HuH-7.5 (cell line): ENCODE results near the gene AKTIP.

Experiments
- DNase-seq: peaks from one replicate; pipeline ENCODE4 v3.0.0; 2011; ENCODE audit warnings: low spot score

Gene AKTIP

DNA sequence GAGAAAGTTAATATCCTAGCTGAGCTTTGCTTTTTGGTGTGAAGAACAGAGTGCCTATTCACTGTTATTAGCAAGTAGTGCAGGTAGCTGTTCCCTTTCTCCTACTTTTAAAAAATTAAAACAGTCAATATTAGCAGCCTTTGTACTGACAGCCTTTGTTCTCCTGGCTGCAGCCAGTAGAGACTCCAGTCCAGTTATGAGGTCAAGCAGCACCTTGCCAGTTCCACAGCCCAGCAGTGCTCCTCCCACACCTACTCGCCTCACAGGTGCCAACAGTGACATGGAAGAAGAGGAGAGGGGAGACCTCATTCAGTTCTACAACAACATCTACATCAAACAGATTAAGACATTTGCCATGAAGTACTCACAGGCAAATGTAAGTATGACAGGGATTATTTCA is 22.6 kb downstream of the AKTIP start:
- no peak for DNase-seq

DNA sequence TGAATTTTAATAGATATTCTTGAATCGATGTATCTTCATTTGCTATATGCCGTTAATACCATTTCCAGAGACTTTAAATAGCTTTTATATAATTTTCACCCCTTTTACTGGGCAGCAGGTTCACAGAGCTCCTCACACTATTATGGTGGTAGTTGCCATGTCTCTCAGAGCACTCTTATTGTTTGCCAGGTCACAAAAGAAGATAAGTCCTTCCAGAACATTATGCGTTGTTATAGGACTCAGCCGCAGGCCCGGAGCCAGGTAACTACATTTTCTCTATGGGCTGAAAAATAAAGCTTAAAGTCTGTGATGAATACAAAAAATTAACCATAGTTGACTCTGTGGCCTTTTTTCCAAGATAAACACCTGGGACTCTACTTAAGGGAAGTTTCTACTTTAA is 24.0 kb downstream of the AKTIP start:
- DNase-seq = no peak

DNA sequence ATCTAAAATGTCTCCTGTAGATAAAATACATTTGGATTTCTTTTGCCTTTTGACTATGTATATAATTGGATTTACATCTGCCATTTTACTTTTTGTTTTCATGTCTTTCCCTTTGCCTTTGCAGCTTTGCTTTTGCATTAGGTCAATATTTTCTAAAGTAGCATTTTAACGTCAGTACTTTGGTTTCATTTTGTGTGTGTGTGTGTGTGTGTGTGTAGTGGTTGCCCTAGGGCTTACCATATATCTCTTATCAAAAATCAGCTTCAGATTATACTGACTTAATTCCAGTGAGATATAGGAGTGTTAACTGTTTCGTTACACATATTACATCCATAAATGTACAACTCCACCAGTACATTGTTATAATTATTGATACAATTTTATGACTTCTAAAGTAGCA is 26.1 kb downstream of the AKTIP start:
- no peak for DNase-seq

DNA sequence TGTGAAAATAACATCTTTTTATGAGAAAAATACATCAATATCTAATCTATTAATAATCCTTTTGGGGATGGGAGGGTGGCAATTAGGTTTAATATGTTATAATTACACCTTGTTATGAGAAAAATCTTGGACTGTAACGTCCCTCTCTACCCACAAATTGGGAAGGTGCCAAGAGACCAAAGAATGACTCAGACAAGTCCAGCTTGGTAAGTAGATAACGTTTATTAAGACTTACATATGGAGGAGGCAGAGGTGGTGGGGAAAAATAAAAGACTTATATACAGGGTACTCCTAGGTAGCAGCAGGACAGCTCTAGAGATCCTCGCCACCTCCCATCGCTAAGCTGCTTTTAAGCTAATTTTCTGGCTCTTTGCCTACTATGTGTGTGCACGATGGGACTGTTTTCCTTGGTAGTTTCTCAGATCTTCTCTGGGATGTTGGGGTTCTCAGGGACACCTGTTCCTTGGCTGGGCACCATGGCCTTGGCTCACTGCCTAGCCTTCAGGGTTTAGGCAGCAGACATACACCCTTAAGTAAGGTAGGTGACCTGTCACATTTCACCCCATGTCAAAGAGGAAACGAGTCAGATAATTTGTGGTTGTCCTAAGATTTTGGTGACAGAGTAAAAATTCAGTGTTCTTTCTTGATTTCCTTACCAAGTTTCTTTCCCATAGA is 37.3 kb downstream of the AKTIP start:
- DNase-seq = no peak

DNA sequence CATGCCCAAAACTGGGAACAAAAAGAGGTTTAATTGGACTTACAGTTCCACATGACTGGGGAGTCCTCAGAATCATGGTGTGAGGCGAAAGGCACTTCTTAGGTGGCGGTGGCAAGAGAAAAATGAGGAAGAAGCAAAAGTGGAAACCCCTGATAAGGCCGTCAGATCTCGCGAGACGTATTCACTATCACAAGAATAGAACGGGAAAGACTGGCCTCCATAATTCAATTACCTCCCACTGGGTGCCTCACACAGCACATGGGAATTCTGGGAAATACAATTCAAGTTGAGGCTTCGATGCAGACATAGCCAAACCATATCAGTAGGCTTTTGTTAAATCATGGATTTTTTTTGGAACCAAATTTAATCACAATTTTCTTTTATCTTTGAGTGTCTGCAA is 44.4 kb downstream of the AKTIP start:
- DNase-seq = no peak

DNA sequence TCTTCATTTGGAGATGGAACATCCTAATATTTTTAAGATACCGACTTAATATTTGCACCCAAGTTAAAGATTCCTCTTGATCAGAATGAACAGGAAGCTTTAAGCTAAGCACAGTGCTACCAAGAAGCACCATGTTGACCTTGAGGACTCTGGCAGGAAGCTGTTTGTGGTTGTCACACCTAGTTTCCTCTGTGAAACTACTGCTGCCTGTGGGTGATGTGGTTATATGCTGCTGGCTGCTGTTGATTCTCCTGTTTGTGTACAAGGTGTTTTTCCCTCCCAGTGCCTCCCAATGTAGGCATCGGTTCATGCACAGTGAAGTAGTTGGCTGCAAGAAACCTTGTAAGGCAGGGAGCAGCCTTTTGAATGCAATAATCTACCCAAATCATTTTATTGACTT is 45.3 kb downstream of the AKTIP start:
- no peak for DNase-seq

DNA sequence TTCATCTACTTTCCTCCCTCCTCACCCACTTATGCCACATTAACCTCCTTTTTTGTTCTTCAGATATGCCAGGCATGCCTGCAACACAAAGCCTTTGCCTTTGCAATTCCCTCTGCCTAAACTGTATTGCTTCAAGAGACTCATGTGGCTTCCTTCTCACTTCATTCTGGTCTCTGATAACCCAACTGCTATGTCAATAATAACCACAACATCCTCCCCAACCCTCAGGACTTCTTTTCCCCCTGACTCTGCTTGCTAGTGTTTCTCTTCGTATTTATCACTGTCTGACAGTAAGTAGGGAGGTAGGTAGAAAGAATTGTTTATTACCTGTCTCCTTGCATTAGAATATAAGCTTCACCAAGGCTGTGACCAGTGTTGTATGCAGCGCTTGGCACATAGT is 46.4 kb downstream of the AKTIP start:
- DNase-seq = no peak

DNA sequence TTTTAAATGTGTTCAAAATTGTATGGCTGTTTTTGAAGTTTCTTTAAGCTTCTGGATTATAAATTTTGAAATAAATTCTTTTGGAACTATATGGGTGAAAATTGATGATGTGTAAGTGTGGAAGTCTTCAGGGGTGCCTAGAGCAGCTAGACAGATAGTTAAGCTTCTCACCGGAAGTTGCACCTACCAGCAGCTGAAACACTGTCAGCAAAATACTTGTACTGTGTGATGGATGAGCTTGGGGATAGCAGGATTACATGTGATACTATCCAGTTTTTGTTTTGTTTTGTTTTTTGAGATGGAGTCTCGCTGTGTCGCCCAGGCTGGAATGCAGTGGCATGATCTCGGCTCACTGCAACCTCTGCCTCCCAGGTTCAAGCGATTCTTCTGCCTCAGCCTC is 49.1 kb downstream of the AKTIP start:
- no peak for DNase-seq

DNA sequence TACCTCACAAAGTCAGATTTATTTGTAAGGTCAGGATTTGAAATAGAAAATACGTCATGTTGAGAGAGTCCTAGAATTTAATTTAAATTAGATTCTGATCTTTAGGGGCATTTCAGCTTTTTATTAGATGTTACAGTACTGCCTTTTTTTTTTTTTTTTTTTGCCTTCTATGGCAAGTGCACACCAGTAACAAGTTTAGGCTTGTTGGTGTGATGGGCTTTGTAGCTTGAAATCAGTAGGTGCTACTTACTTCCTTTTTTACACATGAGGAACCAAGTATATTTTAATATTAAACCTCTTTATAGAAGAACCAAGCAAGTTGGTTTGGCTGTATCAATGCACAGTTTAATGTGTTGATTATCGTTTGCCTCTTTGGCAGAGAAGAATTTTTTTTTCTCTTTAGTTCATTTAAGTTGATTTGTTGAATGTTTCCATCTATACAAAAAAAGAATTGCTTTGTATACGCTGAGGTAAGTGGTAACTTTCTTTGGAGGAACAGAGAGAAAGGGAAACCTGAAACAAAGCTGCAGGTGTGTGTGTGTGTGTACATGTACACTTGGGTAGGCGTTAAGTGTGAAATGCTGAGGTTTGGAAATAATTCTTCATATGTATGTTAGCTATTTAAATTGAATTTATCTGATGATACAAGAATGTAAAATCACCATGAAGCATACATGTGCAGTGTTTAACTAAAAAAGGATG is 53.0 kb downstream of the AKTIP start:
- no peak for DNase-seq

DNA sequence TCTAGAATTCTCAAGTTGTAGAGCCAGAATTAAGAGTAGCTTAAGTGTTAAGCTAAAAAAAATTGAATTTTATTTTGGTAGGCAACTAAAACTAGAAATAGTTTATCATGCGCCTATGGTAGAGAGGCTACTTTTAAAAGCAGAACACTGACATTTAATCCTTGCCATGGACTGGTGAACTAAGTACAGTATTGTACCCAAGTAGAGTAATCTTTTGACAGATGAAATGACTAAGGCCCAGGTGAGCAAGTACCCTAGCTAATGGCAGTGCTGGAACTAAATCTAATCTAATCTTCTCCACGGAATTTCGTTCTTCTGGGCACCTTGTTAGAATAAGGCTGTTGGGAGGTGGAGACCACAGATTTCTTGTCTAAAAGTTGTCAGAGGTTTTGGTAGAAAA is 56.9 kb downstream of the AKTIP start:
- DNase-seq = no peak

DNA sequence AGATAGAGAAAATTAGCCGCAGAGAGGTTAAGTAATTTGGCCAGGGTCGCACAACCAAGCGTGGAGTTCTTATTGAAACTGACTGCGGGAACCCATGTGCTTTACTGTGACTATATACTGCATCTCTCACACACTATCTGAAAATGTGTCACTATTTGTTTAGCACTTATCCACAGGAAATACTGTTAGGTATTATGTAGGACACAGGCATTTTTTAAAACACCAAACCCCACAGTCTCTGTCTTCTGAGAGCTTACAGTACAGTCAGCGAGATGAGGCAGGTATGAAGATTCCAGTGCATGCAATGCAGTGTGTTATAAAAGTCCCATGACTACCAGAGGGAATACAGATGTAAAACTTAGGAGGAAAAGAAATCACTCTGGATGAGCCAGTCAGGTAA is 57.5 kb downstream of the AKTIP start:
- no peak for DNase-seq
